H1 (cell line): ENCODE data around the gene HABP2. TPM values are rescaled to one million over a fixed set of nuclear protein-coding genes. Genes with fewer than 3 reads are reported as not detected.

Experiments used
- GTF2F1 ChIP-seq: IDR thresholded peaks from 2 replicates; pipeline ENCODE4 v1.6.1; 2012; ENCODE audit warnings: low read depth, low read length, improper control_type of control experiment, borderline replicate concordance
- HDAC2 ChIP-seq, 2 experiments: fragments of 300-600 bp in 1 of 2; sonication (generic) in 1 of 2; IDR thresholded peaks; 2 replicates each; pipeline ENCODE4 v1.6.1; 2011 to 2012; ENCODE audit warnings: low read depth in 2 of 2, low read length in 2 of 2, mild to moderate bottlenecking in 2 of 2, moderate library complexity in 2 of 2, borderline replicate concordance in 1 of 2, inconsistent platforms in 1 of 2
- RXRA ChIP-seq: IDR thresholded peaks from 2 replicates; pipeline ENCODE4 v1.6.1; 2011; ENCODE audit warnings: low read depth, mild to moderate bottlenecking, low read length, moderate library complexity; ENCODE audit not compliant: insufficient read depth
- SIN3A ChIP-seq, 2 experiments: IDR thresholded peaks in 1 of 2; conservative IDR thresholded peaks in 1 of 2; 2 replicates each; pipeline ENCODE4 v1.6.1; 2011 to 2012; ENCODE audit warnings: low read length in 2 of 2, improper control_type of control experiment in 1 of 2, low read depth in 1 of 2, mild to moderate bottlenecking in 1 of 2
- SIRT6 ChIP-seq: IDR thresholded peaks from one replicate; pipeline ENCODE4 v1.7.1; 2012; ENCODE audit warnings: low read length, inconsistent platforms
- TCF12 ChIP-seq: IDR thresholded peaks from 2 replicates; pipeline ENCODE4 v1.6.1; 2011; ENCODE audit warnings: low read depth, mild to moderate bottlenecking, low read length
- polyA plus RNA-seq, 7 experiments: library from polyadenylated mRNA; depleted of rRNA in 3 of 7; stranded (reverse) in 5 of 7; unstranded in 2 of 7; fragments of >200 nt in 5 of 7; fragments of 200-250 nt in 2 of 7; gene quantifications; 1 replicate in 5 of 7; 2 replicates in 1 of 7; 4 replicates in 1 of 7; pipeline versions ENCODE4 v1.2.1 to v1.2.3, GENCODE V29; 2011 to 2013; ENCODE audit warnings: missing spikeins in 2 of 7, mixed read lengths in 2 of 7
- total RNA-seq: library from RNA; stranded (reverse); fragmentation: NEBNext Ultra II Directional; extraction: Animal tissue kit (Norgen Biotek cat#: 25700); gene quantifications from 2 replicates; pipeline ENCODE4 v1.2.1, GENCODE V29; 2021

Gene HABP2
- total and polyA plus RNA-seq, 2 of the 8 experiments (the other 6 are each of a cell fraction or from before 2014, with no cell fraction given): not detected

- TF ChIP-seq HDAC2 (IDR thresholded peaks at IDR 0.05; ENCODE audit: borderline replicate concordance in 1 of 2, low read depth in 2 of 2, low read length in 2 of 2): no peak
- no peak for TF ChIP-seq GTF2F1
- no peak for TF ChIP-seq SIN3A (conservative IDR thresholded peaks at IDR 0.05 in 1 of 2, IDR thresholded peaks at IDR 0.05 in 1 of 2; ENCODE audit: low read depth in 1 of 2, low read length in 2 of 2)
- TF ChIP-seq TCF12: no peak
- no peak for TF ChIP-seq RXRA
- no peak for TF ChIP-seq SIRT6
Measured at GRCh38 chr10:113561214-113561613, 8.4 kb downstream of the HABP2 start (continued).
